Stimulated activated CD8-positive, alpha-beta memory T cell treated with anti-CD3 and anti-CD28 coated beads, Interleukin-7, amount 100 ng/mL, for 48 hours (primary cell): ENCODE data around the gene TMEM9.

Experiments used
- DNase-seq, 2 donors: peaks; one replicate each; pipeline ENCODE4 v3.0.0-alpha.2; 2020; ENCODE audit warnings: low read depth in 1 of 2; ENCODE audit errors: extremely low read depth in 1 of 2

TMEM9 gene

GRCh38 chr1:201147396-201148015 lies 6.8 kb downstream of the TMEM9 start:
- no peak for DNase-seq

GRCh38 chr1:201146626-201147390 lies 7.5 kb downstream of the TMEM9 start:
- no peak for DNase-seq

GRCh38 chr1:201145816-201146215 lies 8.5 kb downstream of the TMEM9 start:
- DNase-seq, result no peak

- DNase-seq, result no peak
Observed at GRCh38 chr1:201145132-201145531, 9.1 kb downstream of the TMEM9 start.

- no peak for DNase-seq
Observed at GRCh38 chr1:201144701-201145100, 9.6 kb downstream of the TMEM9 start.

- DNase-seq, result no peak
Observed at GRCh38 chr1:201143726-201144635, 10.3 kb downstream of the TMEM9 start.

GRCh38 chr1:201142849-201143725 lies 11.2 kb downstream of the TMEM9 start:
- DNase-seq, result no peak

- DNase-seq, result no peak
Observed at GRCh38 chr1:201142011-201142848, 12.0 kb downstream of the TMEM9 start.

GRCh38 chr1:201141418-201141817 lies 12.9 kb downstream of the TMEM9 start:
- DNase-seq, result no peak

- DNase-seq, result no peak
Observed at GRCh38 chr1:201140941-201141260, 13.4 kb downstream of the TMEM9 start.

- DNase-seq, result no peak
Observed at GRCh38 chr1:201140235-201140940, 13.9 kb downstream of the TMEM9 start.

- DNase-seq, result no peak
Observed at GRCh38 chr1:201139756-201140155, 14.5 kb downstream of the TMEM9 start.

- DNase-seq, result no peak
Observed at GRCh38 chr1:201139306-201139705, 15.0 kb downstream of the TMEM9 start.

- DNase-seq, result no peak
Observed at GRCh38 chr1:201138311-201138840, 15.9 kb downstream of the TMEM9 start.

- DNase-seq, result no peak
Observed at GRCh38 chr1:201137579-201138310, 16.5 kb downstream of the TMEM9 start.

GRCh38 chr1:201137024-201137392 lies 17.3 kb downstream of the TMEM9 start:
- DNase-seq, result no peak

- no peak for DNase-seq
Observed at GRCh38 chr1:201136355-201137023, 17.8 kb downstream of the TMEM9 start.

GRCh38 chr1:201134405-201134804 lies 19.9 kb downstream of the TMEM9 start:
- DNase-seq, result no peak
